NCI-H2196 treated with DMSO at 0.1 percent for 48 hours (cell line): ENCODE results near the gene TMEM181.

Experiments
- DNase-seq: peaks from one replicate; lab custom pipeline; 2025; ENCODE audit not compliant: unreplicated experiment; lab: John Stamatoyannopoulos, UW

The TMEM181 gene

DNA sequence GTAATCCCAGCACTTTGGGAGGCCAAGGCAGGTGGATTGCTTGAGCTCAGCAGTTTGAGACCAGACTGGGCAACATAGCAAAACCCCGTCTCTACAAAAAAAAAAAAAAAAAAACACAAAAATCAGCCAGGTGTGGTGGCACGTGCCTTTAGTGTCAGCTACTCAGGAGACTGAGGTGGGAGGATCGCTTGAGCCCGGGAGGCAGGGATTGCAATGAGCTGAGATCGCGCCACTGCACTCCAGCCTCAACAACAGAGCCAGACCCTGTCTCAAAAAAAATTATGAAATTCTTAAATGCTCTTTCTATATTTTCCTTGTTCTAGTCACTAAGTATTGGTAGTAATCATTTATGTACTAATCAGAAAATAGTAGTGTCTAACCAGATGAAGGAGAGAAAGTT lies 120.6 kb downstream of the TMEM181 start:
- DNase-seq = no peak

DNA sequence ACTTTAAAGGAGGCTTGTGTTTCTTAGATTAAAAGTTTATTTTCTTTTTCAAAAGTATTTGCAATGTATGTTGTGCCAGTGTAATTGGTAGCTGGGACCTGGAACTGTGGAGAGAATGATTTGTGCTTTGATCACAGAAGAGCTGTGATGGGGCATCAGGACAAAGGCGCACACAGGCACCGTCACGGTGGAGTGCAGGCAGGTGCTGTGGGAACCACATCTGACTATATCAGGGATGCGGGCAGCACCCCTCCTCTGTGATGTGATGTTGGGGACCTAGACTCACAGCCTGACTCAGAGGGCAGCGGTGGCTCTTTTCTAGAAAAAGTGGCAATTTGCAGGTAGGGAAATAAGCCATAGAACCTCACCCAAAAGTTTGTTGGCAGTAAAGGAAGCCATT lies 124.4 kb downstream of the TMEM181 start:
- no peak for DNase-seq

DNA sequence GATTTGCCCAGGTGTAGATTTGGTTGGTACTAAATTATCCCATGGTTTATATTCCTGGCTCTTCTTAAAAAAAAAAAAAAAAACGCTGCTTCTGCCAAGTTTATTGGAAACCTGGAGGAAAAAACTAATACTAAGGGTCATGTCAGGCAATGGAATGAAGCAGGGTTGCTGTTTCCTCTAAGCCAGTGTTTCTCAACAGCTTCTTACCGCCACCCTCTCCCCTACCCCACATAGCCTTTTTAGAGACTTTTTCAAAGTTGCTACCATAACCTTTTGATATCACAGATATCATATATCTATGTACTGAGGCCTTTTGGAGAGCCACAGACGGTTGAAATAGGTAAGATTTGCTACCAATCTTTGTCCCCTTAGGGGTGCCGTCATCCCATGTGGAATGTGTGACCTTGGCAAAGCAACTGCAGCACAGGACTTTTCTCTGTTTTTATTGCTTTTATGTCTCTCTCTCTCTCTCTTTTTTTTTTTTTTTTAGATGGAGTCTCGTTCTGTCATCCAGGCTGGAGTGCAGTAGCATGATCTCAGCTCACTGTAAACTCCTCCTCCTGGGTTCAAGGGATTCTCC lies 124.9 kb downstream of the TMEM181 start:
- DNase-seq = no peak
